Calu3 (cell line): ENCODE data around the gene BBIP1. TPM values are rescaled to one million over a fixed set of nuclear protein-coding genes. Genes with fewer than 3 reads are reported as not detected.

Experiments used
- BruUV-seq: library from RNA; stranded (reverse); fragments of 400-500 nt; replicated peaks from 2 replicates; lab custom pipeline; 2021; lab: Mats Ljungman, UMichigan
- CTCF ChIA-PET: fragments of 300-600 bp; sonication (Branson Sonifier 250); formaldehyde crosslinking; loops from one replicate; lab custom pipeline; 2022; ENCODE audit warnings: antibody characterized with exemption; lab: Charles Lee
- DNase-seq: peaks from one replicate; pipeline ENCODE4 v3.0.0; 2022
- H3K27ac Mint-ChIP-seq: one replicate; pipeline ENCODE4 v1.8.0; 2022; ENCODE audit warnings: mixed read lengths; ENCODE audit not compliant: unreplicated experiment
- H3K27me3 Mint-ChIP-seq: one replicate; pipeline ENCODE4 v1.8.0; 2022; ENCODE audit warnings: mixed read lengths; ENCODE audit not compliant: unreplicated experiment
- H3K36me3 Mint-ChIP-seq: one replicate; pipeline ENCODE4 v1.8.0; 2022; ENCODE audit warnings: mild to moderate bottlenecking, moderate library complexity, mixed read lengths; ENCODE audit not compliant: insufficient read depth, unreplicated experiment
- H3K4me1 Mint-ChIP-seq: one replicate; pipeline ENCODE4 v1.8.0; 2022; ENCODE audit warnings: mild to moderate bottlenecking, low read depth, mixed read lengths; ENCODE audit not compliant: unreplicated experiment
- H3K4me3 Mint-ChIP-seq: one replicate; pipeline ENCODE4 v1.8.0; 2022; ENCODE audit warnings: mild to moderate bottlenecking, low read depth, moderate library complexity, mixed read lengths; ENCODE audit not compliant: unreplicated experiment
- H3K9me3 Mint-ChIP-seq: one replicate; pipeline ENCODE4 v1.8.0; 2022; ENCODE audit warnings: low read depth, mixed read lengths; ENCODE audit not compliant: unreplicated experiment
- CTCF ChIP-seq: fragments of 200-600 bp; IDR thresholded peaks from one replicate; pipeline ENCODE4 v1.8.0; 2022; ENCODE audit warnings: antibody characterized with exemption; ENCODE audit not compliant: unreplicated experiment
- intact Hi-C: fragments of 100-400 bp; cut with micrococcal nuclease; formaldehyde crosslinking; loops from one replicate; pipeline ENCODE4 v1.10.0; 2022; ENCODE audit not compliant: unreplicated experiment
- total RNA-seq: library from RNA; stranded (reverse); gene quantifications from 2 replicates; pipeline ENCODE4 v1.2.3, GENCODE V29; 2022

Gene BBIP1
- total RNA-seq, 1 experiment from 2014 or later: 15.8 TPM

- H3K4me3 Mint-ChIP-seq: no peak overlapping the region
- H3K36me3 Mint-ChIP-seq: no peaks in the 10 kb centered on the region
- no peak overlapping the region for H3K27ac Mint-ChIP-seq
- H3K4me1 Mint-ChIP-seq: no peaks in the 10 kb centered on the region
- BruUV-seq: no TSS peak
- DNase-seq: no peak
- no peaks in the 10 kb centered on the region for H3K9me3 Mint-ChIP-seq
- H3K27me3 Mint-ChIP-seq: no peaks in the 10 kb centered on the region
- CTCF ChIA-PET: no interaction called here
- no peak for TF ChIP-seq CTCF
- intact Hi-C loops: no loop called here
Observed at GRCh38 chr10:110936757-110937156, 17.8 kb upstream of the BBIP1 start.

- no peak for DNase-seq
- intact Hi-C loops: loop anchor here (5.0 kb wide), 1 partner anchor 35 kb away; no protein-coding TSS in a partner anchor
- H3K4me1 Mint-ChIP-seq: no peaks in the 10 kb centered on the region
- H3K27ac Mint-ChIP-seq: no peak overlapping the region
- TF ChIP-seq CTCF: no peak
- CTCF ChIA-PET: no interaction called here
- H3K9me3 Mint-ChIP-seq: no peaks in the 10 kb centered on the region
- H3K27me3 Mint-ChIP-seq: no peaks in the 10 kb centered on the region
- no peak overlapping the region for H3K4me3 Mint-ChIP-seq
- H3K36me3 Mint-ChIP-seq: no peaks in the 10 kb centered on the region
- BruUV-seq: no TSS peak
Observed at GRCh38 chr10:110932505-110933180, 13.7 kb upstream of the BBIP1 start.

- no peaks in the 10 kb centered on the region for H3K27me3 Mint-ChIP-seq
Observed at GRCh38 chr10:110931769-110932381, 12.9 kb upstream of the BBIP1 start.

GRCh38 chr10:110927461-110927860 is 8.5 kb upstream of the BBIP1 start:
- intact Hi-C loops: loop anchor here (10.0 kb wide), 1 partner anchor 207 kb away; no protein-coding TSS in a partner anchor
- no peaks in the 10 kb centered on the region for H3K9me3 Mint-ChIP-seq

More at GRCh38 chr10:110931769-110932381, 12.9 kb upstream of the BBIP1 start:
- H3K36me3 Mint-ChIP-seq: no peaks in the 10 kb centered on the region
- DNase-seq: no peak
- H3K27ac Mint-ChIP-seq: no peak overlapping the region
- no peaks in the 10 kb centered on the region for H3K9me3 Mint-ChIP-seq
- BruUV-seq: no TSS peak
- H3K4me1 Mint-ChIP-seq: no peaks in the 10 kb centered on the region
- H3K4me3 Mint-ChIP-seq: no peak overlapping the region
- no peak for TF ChIP-seq CTCF
- intact Hi-C loops: loop anchor here (5.0 kb wide), 1 partner anchor 35 kb away; no protein-coding TSS in a partner anchor
- CTCF ChIA-PET: no interaction called here

More at GRCh38 chr10:110927461-110927860, 8.5 kb upstream of the BBIP1 start:
- CTCF ChIA-PET: no interaction called here
- Mint-ChIP-seq H3K4me1 (peaks cover 10% of the 10 kb centered on the region), H3K36me3 (peaks cover 5% of the 10 kb centered on the region), H3K4me3 (no peak overlapping the region), H3K27ac (no peak overlapping the region), H3K27me3 (no peaks in the 10 kb centered on the region)
- no peak for DNase-seq
- no TSS peak for BruUV-seq
- no peak for TF ChIP-seq CTCF
